NB4 (cell line): ENCODE results near the gene QDPR.
"Not testable (repeated sequence)": the region's sequence is repeated elsewhere in the genome, so short reads cannot be mapped to it uniquely, and the experiment has no call there.

Source experiments
- DNase-seq: peaks from one replicate; pipeline ENCODE4 v3.0.0; 2010; ENCODE audit warnings: low read depth
- H3K4me3 ChIP-seq: one replicate; pipeline ENCODE4 v1.5.1; 2011; ENCODE audit warnings: mild to moderate bottlenecking, low read depth, low read length, moderate library complexity
- MYC ChIP-seq: IDR thresholded peaks from 2 replicates; pipeline ENCODE4 v1.6.1; 2011; ENCODE audit warnings: low read depth, low read length
- POLR2A ChIP-seq: IDR thresholded peaks from 2 replicates; pipeline ENCODE4 v1.6.1; 2011; ENCODE audit warnings: mild to moderate bottlenecking; ENCODE audit not compliant: insufficient read length; ENCODE audit errors: extremely low read depth
- TF ChIP-seq, protein P1 (sequence below): IDR thresholded peaks from one replicate; pipeline ENCODE4 v1.5.1; 2012; ENCODE audit warnings: low read depth, low read length
- TF ChIP-seq, protein P2 (sequence below): IDR thresholded peaks from 2 replicates; pipeline ENCODE4 v1.6.1; 2011; ENCODE audit warnings: low read depth, low read length

The QDPR gene

DNA sequence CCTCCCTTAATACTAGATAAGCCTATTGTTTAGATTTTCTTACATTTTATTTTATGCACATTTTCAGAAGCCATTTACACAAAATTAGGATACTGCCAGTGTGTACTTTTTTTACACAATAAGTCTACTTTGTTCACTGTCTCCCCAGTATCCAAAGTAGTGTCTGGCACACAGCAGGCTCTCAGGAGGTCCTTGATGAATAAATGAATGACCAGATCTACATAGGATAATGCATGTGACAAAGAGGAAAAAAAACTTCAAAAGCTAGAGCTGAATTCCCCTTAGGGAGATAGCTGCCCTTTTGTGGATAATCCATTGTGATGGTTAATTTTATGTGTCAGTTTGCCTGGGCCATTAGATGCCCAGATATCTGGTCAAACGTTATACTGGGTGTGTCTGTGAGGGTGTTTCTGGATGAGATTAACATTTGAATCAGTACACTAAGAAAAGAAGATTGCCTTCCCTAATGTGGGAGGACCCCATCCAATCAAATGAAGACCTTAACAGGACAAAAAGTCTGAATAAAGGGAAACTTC is 61.6 kb downstream of the QDPR start:
- no peak overlapping the region for H3K4me3 ChIP-seq
- DNase-seq = no peak
- TF ChIP-seq, protein P1, sequence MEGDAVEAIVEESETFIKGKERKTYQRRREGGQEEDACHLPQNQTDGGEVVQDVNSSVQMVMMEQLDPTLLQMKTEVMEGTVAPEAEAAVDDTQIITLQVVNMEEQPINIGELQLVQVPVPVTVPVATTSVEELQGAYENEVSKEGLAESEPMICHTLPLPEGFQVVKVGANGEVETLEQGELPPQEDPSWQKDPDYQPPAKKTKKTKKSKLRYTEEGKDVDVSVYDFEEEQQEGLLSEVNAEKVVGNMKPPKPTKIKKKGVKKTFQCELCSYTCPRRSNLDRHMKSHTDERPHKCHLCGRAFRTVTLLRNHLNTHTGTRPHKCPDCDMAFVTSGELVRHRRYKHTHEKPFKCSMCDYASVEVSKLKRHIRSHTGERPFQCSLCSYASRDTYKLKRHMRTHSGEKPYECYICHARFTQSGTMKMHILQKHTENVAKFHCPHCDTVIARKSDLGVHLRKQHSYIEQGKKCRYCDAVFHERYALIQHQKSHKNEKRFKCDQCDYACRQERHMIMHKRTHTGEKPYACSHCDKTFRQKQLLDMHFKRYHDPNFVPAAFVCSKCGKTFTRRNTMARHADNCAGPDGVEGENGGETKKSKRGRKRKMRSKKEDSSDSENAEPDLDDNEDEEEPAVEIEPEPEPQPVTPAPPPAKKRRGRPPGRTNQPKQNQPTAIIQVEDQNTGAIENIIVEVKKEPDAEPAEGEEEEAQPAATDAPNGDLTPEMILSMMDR = no peak
- TF ChIP-seq POLR2A = no peak
- no peak for TF ChIP-seq MYC
- TF ChIP-seq, protein P2, sequence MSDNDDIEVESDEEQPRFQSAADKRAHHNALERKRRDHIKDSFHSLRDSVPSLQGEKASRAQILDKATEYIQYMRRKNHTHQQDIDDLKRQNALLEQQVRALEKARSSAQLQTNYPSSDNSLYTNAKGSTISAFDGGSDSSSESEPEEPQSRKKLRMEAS = no peak

DNA sequence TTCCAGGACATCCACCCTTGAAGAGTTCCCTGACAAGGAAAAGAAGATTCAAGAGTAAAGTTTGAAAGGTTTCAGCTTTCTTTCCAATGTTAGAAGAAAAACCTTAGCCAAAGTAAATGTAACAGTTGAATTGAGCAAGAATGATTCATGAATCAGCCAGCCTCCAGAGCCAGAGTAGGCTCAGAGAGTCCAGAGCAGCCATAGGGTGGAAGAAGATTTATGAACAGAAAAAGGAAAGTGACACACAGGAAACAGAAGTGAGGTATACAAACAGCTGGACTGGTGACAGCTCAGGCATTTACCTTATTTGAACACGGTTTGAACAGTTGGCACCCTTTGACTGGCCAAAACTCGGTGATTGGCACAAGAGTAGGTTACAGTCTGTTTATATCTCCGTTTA is 63.2 kb downstream of the QDPR start:
- DNase-seq = peak; percentile 58
- H3K4me3 ChIP-seq = no peak overlapping the region
- TF ChIP-seq, protein P1 = no peak
- TF ChIP-seq MYC = no peak
- no peak for TF ChIP-seq POLR2A
- TF ChIP-seq, protein P2 = no peak

DNA sequence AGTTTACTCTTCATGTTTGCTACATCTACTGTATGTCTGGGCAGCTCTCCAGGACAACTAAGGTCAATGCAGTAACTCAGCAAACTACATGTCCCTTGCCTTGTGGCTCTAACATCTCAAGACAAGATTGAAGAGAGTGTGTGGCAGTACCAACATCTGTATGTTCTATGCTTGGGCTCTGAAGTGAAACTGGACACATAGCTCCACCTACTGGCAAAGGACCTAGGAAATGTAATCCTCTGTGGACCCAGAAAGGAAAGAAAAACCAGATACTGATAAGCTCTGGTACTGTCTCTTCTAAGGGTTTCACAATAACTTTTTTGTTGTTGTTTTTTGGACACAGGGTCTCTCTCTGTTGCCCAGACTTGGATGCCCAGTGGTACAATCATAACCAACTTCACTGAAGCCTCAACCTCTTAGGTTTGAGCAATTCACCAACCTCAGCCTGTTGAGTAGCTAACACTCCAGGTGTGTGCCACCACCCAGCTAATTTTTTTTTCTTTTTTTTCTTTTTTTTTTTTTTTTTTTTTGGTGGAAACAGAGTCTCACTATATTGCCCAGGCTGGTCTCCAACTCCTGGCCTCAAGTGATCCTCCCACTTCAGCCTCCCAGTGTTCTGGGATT is 64.1 kb downstream of the QDPR start:
- TF ChIP-seq, protein P1 = peak; percentile 93
- TF ChIP-seq MYC = no peak
- peak; percentile 85 for DNase-seq
- no peak overlapping the region for H3K4me3 ChIP-seq

DNA sequence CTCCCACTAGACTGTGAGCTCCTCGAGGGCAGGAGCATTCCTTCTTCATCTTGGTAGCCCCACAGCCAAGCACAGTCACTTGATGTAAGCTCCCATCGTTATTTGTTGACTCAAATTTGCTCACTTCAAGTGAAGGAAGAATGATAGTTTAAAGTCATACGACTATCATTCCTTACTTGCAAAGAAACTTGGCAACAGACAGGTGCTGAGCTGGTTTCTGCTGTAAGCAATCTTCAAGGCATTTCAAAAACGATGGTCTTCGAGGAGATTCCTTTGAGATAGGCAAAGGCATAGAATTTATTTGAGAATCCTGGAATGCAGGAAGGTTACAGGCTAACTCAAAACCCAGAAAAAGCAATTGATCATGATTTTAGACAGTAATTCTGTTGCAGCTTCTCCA is 64.8 kb downstream of the QDPR start:
- no peak for DNase-seq
- TF ChIP-seq, protein P1 = no peak
- no peak for TF ChIP-seq POLR2A
- H3K4me3 ChIP-seq = no peak overlapping the region

DNA sequence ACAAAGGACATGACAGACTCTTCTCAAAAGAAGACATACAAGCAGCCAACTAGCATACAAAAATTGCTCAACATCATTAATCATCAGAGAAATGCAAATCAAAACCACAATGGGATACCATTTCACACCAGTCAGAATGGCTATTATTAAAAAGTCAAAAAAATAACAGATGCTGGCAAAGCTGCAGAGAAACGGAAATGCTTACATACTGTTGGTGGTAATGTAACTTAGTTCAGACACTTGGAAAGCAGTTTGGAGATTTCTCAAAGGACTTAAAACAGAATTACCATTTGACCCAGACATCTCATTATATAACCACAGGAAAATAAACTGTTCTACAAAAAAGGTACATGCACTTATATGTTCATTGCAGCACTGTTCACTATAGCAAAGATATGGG is 69.4 kb downstream of the QDPR start:
- not testable (repeated sequence) for H3K4me3 ChIP-seq, DNase-seq

DNA sequence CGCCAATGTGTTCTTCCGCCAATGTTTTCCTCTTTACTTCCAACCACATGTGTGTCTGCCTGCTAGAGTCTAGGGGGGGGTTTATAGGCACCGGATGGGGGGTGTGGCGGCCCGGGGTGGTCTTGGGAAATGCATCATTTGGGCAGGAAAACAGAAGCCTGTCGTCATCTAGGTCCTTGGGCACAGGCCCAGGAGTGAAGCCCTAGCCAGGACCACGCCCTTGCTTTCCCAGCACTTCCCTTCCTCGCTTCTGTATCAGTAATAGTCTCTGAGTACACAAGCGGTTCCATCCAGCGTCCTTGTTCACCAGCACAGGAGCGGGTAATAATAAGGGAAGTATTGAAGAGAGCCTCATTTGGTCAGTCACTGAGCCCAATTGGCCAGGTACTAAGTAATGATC is 74.5 kb downstream of the QDPR start:
- no peak for DNase-seq
- TF ChIP-seq, protein P2 = no peak
- TF ChIP-seq POLR2A (no peak), MYC (no peak)
- TF ChIP-seq, protein P1 = no peak

More for the DNA sequence above, 74.5 kb downstream of the QDPR start:
- H3K4me3 ChIP-seq = no peak overlapping the region
